K562 (cell line): Measurements from ENCODE around the gene TMPO. TPM values are rescaled to one million over a fixed set of nuclear protein-coding genes. Genes with fewer than 3 reads are reported as not detected.
A peak's percentile ranks its signal among the peaks of the same experiment; 100 is the strongest.
"Not testable (repeated sequence)": the region's sequence is repeated elsewhere in the genome, so short reads cannot be mapped to it uniquely, and the experiment has no call there.

Experiments
- ATAC-seq: fragments of 200-7000 bp; cut with Tn5 transposase; 3 replicates; pipeline ENCODE4 v1.9.1; 2020; ENCODE audit warnings: moderate library complexity
- BruUV-seq: library from RNA; stranded (reverse); fragments of 400-500 nt; replicated peaks from 2 replicates; lab custom pipeline; 2021; lab: Mats Ljungman, UMichigan
- CTCF ChIA-PET: fragments of 300-600 bp; formaldehyde crosslinking; extraction: SDS; loops from one replicate; lab custom pipeline; 2021; ENCODE audit warnings: low intra/inter-chr PET ratio; lab: Yijun Ruan, JAX
- POLR2A ChIA-PET: fragments of 300-600, 350-650 bp; sonication (Branson Sonifier 250); formaldehyde crosslinking; extraction: SDS; loops from one replicate; lab custom pipeline; 2021; ENCODE audit warnings: antibody characterized with exemption, inconsistent platforms; lab: Yijun Ruan, JAX
- DNase-seq, 4 experiments: peaks; one replicate each; pipeline versions ENCODE4 v3.0.0 to v3.0.0-alpha.2; 2011 to 2018; ENCODE audit warnings: low spot score in 3 of 4, mixed read lengths in 3 of 4; ENCODE audit errors: extremely low read depth in 1 of 4
- FAIRE-seq: peaks from 2 replicates; lab custom pipeline; 2011; peaks lifted over from hg19 to GRCh38; lab: Jason Lieb, UNC
- H2AFZ ChIP-seq: 2 replicates; pipeline ENCODE4 v1.6.0; 2011; ENCODE audit warnings: low read depth, low read length, control low read depth, inconsistent platforms
- H3K27ac ChIP-seq: fragments of 200-600 bp; 3 replicates; pipeline ENCODE4 v1.8.0; 2011; ENCODE audit warnings: low read depth, mild to moderate bottlenecking, control low read depth, inconsistent platforms, low read length, moderate library complexity, mixed read lengths; ENCODE audit errors: extremely low read depth
- H3K27me3 ChIP-seq, 2 experiments: fragments of 300-600 bp in 1 of 2; 2 replicates in 1 of 2; 3 replicates in 1 of 2; pipeline versions ENCODE4 v1.6.0 to v1.8.0; 2011; ENCODE audit warnings: inconsistent platforms in 2 of 2, low read length in 2 of 2, mild to moderate bottlenecking in 1 of 2, mixed read lengths in 1 of 2, moderate library complexity in 1 of 2; ENCODE audit not compliant: control insufficient read depth in 2 of 2, insufficient read depth in 2 of 2
- H3K36me3 ChIP-seq: fragments of 300-600 bp; 3 replicates; pipeline ENCODE4 v1.8.0; 2011; ENCODE audit warnings: mild to moderate bottlenecking, low read length, inconsistent platforms; ENCODE audit not compliant: control insufficient read depth, insufficient read depth
- H3K4me1 ChIP-seq, 2 experiments: fragments of 200-600 bp in 1 of 2; replicated peaks in 1 of 2; 2 replicates in 1 of 2; 3 replicates in 1 of 2; pipeline versions ENCODE4 v1.5.1 to v1.8.0; 2011; ENCODE audit warnings: inconsistent platforms in 2 of 2, low read length in 2 of 2, mild to moderate bottlenecking in 1 of 2, mixed read lengths in 1 of 2, moderate library complexity in 1 of 2; ENCODE audit not compliant: control insufficient read depth in 2 of 2, insufficient read depth in 2 of 2
- H3K4me2 ChIP-seq: 2 replicates; pipeline ENCODE4 v1.6.1; 2011; ENCODE audit warnings: low read length, control low read depth, inconsistent platforms, mixed read lengths; ENCODE audit not compliant: insufficient read depth
- H3K4me3 ChIP-seq: fragments of 200-600 bp; sonication (generic), shearing (Covaris generic); 2 replicates; pipeline ENCODE4 v1.5.1; 2016; ENCODE audit warnings: control low read depth, inconsistent platforms
- H3K79me2 ChIP-seq: fragments of 200-600 bp; 3 replicates; pipeline ENCODE4 v1.8.0; 2011; ENCODE audit warnings: low read length, inconsistent platforms; ENCODE audit not compliant: control insufficient read depth, insufficient read depth
- H3K9ac ChIP-seq, 2 experiments: 2 replicates each; pipeline versions ENCODE4 v1.6.0 to v1.6.1; 2011; ENCODE audit warnings: low read depth in 2 of 2, low read length in 2 of 2, control low read depth in 1 of 2, inconsistent platforms in 1 of 2, mild to moderate bottlenecking in 1 of 2, mixed read lengths in 1 of 2; ENCODE audit not compliant: insufficient read depth in 1 of 2
- H3K9me1 ChIP-seq: one replicate; pipeline ENCODE4 v1.6.0; 2011; ENCODE audit warnings: inconsistent platforms, mild to moderate bottlenecking, low read length, moderate library complexity; ENCODE audit not compliant: control insufficient read depth, insufficient read depth
- H3K9me3 ChIP-seq: replicated peaks from 2 replicates; pipeline ENCODE4 v1.5.1; 2011; ENCODE audit warnings: low read depth, low read length, inconsistent platforms; ENCODE audit not compliant: control insufficient read depth, insufficient read depth
- H4K20me1 ChIP-seq: replicated peaks from 2 replicates; pipeline ENCODE4 v1.6.1; 2011; ENCODE audit warnings: low read length, inconsistent platforms, mixed read lengths; ENCODE audit not compliant: control insufficient read depth, insufficient read depth
- BCOR ChIP-seq: fragments of 450-650 bp; IDR thresholded peaks from 2 replicates; pipeline ENCODE4 v1.6.1; 2016
- KDM1A ChIP-seq, 2 experiments: fragments of 450-650 bp; IDR thresholded peaks; 2 replicates each; pipeline ENCODE4 v1.6.1; 2016; ENCODE audit warnings: mild to moderate bottlenecking in 2 of 2
- POLR2A ChIP-seq: fragments of 450-650 bp; conservative IDR thresholded peaks from 2 replicates; pipeline ENCODE4 v1.6.1; 2016
- SNIP1 ChIP-seq: fragments of 450-650 bp; IDR thresholded peaks from 2 replicates; pipeline ENCODE4 v1.7.1; 2017; ENCODE audit warnings: low read depth, mild to moderate bottlenecking
- TARDBP ChIP-seq: fragments of 450-650 bp; IDR thresholded peaks from 2 replicates; pipeline ENCODE4 v1.6.1; 2016
- TEAD2 ChIP-seq: fragments of 450-650 bp; IDR thresholded peaks from 2 replicates; pipeline ENCODE4 v1.6.1; 2016; ENCODE audit warnings: missing genetic modification characterization, control low read depth, missing compliant biosample characterization
- ZBTB12 ChIP-seq: fragments of 250-450 bp; sonication (Bioruptor Pico); IDR thresholded peaks from 2 replicates; pipeline ENCODE4 v1.4.0; 2020
- ZNF146 ChIP-seq: IDR thresholded peaks from one replicate; pipeline ENCODE4 v1.6.1; 2018; ENCODE audit warnings: missing compliant biosample characterization; ENCODE audit not compliant: unreplicated experiment
- ZNF644 ChIP-seq: fragments of 200-800 bp; sonication (Bioruptor generic); IDR thresholded peaks from 2 replicates; pipeline ENCODE4 v1.6.1; 2016; ENCODE audit warnings: low read depth, missing genetic modification characterization, missing compliant biosample characterization
- WGBS: fragments of 100-300 bp; shearing (Covaris generic); methylation state at CpG from one replicate; pipeline ENCODE4 v1.1.6; 2016; ENCODE audit warnings: low coverage, mixed read lengths; ENCODE audit not compliant: insufficient coverage; ENCODE audit errors: missing lambda C conversion rate; 5-methylcytosine and 5-hydroxymethylcytosine counted together
- in situ Hi-C: fragments of 300-500 bp; cut with MboI; formaldehyde crosslinking; loops from 4 replicates; pipeline ENCODE4 v1.15.0; 2018; ENCODE audit warnings: inconsistent platforms, mixed read lengths
- intact Hi-C: fragments of 100-400 bp; cut with micrococcal nuclease; formaldehyde crosslinking; loops from 2 replicates; pipeline ENCODE4 v1.14.2; 2022
- polyA plus RNA-seq, 8 experiments: library from polyadenylated mRNA; depleted of rRNA in 4 of 8; stranded (reverse) in 5 of 8; unstranded in 3 of 8; fragments of >200 nt; fragmentation: Nextera tagmentation in 2 of 8; fragmentation: Illumina TruSeq in 1 of 8; extraction: Ambion mirVana in 2 of 8; extraction: Trizol in 1 of 8; gene quantifications; 2 replicates each; pipeline versions ENCODE4 v1.2.1 to v1.2.3, GENCODE V29; 2011 to 2014; ENCODE audit warnings: inconsistent platforms in 1 of 8, missing spikeins in 1 of 8
- total RNA-seq, 7 experiments: library from RNA; depleted of rRNA in 6 of 7; stranded (reverse); fragments of >200 nt in 6 of 7; fragmentation: Illumina TruSeq in 2 of 7; extraction: Trizol in 2 of 7; gene quantifications; 2 replicates each; pipeline versions ENCODE4 v1.2.1 to v1.2.3, GENCODE V29; 2011 to 2021; ENCODE audit warnings: low replicate concordance in 1 of 7
- TF ChIP-seq, protein P1 (sequence below), 2 experiments: fragments of 150-350 bp in 1 of 2; IDR thresholded peaks; 2 replicates each; pipeline ENCODE4 v1.6.1; 2012 to 2016; ENCODE audit warnings: low read depth in 2 of 2, low read length in 2 of 2, mild to moderate bottlenecking in 1 of 2, moderate library complexity in 1 of 2
- TF ChIP-seq, protein P2 (sequence below): sonication (generic); formaldehyde crosslinking; IDR thresholded peaks from 2 replicates; pipeline ENCODE4 v1.5.0; 2020; ENCODE audit warnings: missing genetic modification reagents

Gene TMPO
- total and polyA plus RNA-seq, 9 of the 15 experiments (the other 6 are each of a cell fraction or from before 2014, with no cell fraction given) = 62.1 to 263 (median 182) TPM

GRCh38 chr12:98576795-98577194 is 61.4 kb downstream of the TMPO start:
- H3K79me2 ChIP-seq, H4K20me1 ChIP-seq, H3K27ac ChIP-seq, H3K4me3 ChIP-seq, H3K9me1 ChIP-seq, H3K4me2 ChIP-seq, ATAC-seq, CTCF ChIA-PET, H3K36me3 ChIP-seq, H3K9ac ChIP-seq, DNase-seq, BruUV-seq: not testable (repeated sequence)
- POLR2A ChIA-PET = interaction anchor here (1.0 to 3.0 kb wide), 2 partner anchors 11 to 17 kb away, joined by 5 to 22 read pairs; partner anchors contain the start of gene SLC25A3
- WGBS = 57% methylated on average over 2 of the region's 2 CpGs
- H3K4me1 ChIP-seq = peaks cover 4 to 15% of the 10 kb centered on the region in 2 experiments; a peak in 3 of 5 replicates
- TF ChIP-seq BCOR (peak; percentile 76), KDM1A (IDR thresholded peaks at IDR 0.05) (peak; percentile 34 to 55; a peak in 3 of 4 replicates), ZNF146 (peak; percentile 21)
- TF ChIP-seq, all 486 proteins: peak for 3; not testable (repeated sequence) for 483
- H3K9me3 ChIP-seq, intact Hi-C loops, in situ Hi-C loops, H3K27me3 ChIP-seq, FAIRE-seq, H2AFZ ChIP-seq: not testable (repeated sequence)

DNA sequence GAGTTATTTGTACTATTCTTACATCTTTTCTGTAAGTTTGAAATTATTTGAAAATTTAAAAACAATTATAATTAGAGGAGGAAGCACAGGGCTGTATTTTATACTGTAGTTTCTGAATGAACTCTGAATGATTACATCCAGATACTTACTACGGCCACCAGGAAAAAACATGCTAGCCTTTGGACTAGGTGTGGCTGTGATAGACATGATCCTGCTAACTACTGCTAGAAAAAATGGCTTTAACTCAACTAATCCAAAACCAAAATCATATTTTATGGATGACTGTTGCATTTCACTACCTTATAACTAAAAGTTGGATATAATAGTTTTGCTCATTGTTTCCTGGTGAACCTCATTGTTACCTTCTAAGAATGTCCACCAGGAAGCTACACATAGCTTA is 63.0 kb downstream of the TMPO start:
- Histone ChIP-seq H3K27ac (peak overlapping the region; percentile 59), H3K79me2 (no peaks in the 10 kb centered on the region), H3K9me3 (no peaks in the 10 kb centered on the region), H3K9me1 (no peaks in the 10 kb centered on the region), H3K9ac (peak overlapping the region in 1 of 2 experiments; percentile 29; a peak in 1 of 4 replicates), H3K27me3 (no peaks in the 10 kb centered on the region), H3K36me3 (no peaks in the 10 kb centered on the region), H2AFZ (peak overlapping the region; percentile 73), H3K4me3 (no peak overlapping the region), H3K4me2 (peak overlapping the region; percentile 55; the same call in 1 of the 2 replicates), H4K20me1 (no peaks in the 10 kb centered on the region), H3K4me1 (peaks cover 4 to 15% of the 10 kb centered on the region in 2 experiments; a peak in 3 of 5 replicates)
- FAIRE-seq (no peak), DNase-seq (no peak), ATAC-seq (peak; percentile 60)
- intact Hi-C loops (no loop called here), in situ Hi-C loops (no loop called here)
- POLR2A ChIA-PET = interaction anchor here (0.6 to 3.0 kb wide), 6 partner anchors 11 to 418 kb away, joined by 3 to 22 read pairs (median 3); partner anchors contain the start of gene SLC25A3
- BruUV-seq = no TSS peak
- CTCF ChIA-PET = no interaction called here
- 33% methylated on average over 1 of the region's 1 CpG for WGBS
- no peak for TF ChIP-seq POLR2A
- TF ChIP-seq TEAD2 (tag) = no peak
- TF ChIP-seq ZBTB12 (CRISPR knock-in tag) = no peak
- no peak for TF ChIP-seq TARDBP
- no peak for TF ChIP-seq ZNF644
- TF ChIP-seq, protein P1, sequence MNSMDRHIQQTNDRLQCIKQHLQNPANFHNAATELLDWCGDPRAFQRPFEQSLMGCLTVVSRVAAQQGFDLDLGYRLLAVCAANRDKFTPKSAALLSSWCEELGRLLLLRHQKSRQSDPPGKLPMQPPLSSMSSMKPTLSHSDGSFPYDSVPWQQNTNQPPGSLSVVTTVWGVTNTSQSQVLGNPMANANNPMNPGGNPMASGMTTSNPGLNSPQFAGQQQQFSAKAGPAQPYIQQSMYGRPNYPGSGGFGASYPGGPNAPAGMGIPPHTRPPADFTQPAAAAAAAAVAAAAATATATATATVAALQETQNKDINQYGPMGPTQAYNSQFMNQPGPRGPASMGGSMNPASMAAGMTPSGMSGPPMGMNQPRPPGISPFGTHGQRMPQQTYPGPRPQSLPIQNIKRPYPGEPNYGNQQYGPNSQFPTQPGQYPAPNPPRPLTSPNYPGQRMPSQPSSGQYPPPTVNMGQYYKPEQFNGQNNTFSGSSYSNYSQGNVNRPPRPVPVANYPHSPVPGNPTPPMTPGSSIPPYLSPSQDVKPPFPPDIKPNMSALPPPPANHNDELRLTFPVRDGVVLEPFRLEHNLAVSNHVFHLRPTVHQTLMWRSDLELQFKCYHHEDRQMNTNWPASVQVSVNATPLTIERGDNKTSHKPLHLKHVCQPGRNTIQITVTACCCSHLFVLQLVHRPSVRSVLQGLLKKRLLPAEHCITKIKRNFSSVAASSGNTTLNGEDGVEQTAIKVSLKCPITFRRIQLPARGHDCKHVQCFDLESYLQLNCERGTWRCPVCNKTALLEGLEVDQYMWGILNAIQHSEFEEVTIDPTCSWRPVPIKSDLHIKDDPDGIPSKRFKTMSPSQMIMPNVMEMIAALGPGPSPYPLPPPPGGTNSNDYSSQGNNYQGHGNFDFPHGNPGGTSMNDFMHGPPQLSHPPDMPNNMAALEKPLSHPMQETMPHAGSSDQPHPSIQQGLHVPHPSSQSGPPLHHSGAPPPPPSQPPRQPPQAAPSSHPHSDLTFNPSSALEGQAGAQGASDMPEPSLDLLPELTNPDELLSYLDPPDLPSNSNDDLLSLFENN (IDR thresholded peaks at IDR 0.05; ENCODE audit: low read depth in 2 of 2, low read length in 2 of 2) = 0 out of 4 replicates have a peak, but pooled peaks of 1 of the 2 experiments have one; percentile 10
- TF ChIP-seq, protein P2, sequence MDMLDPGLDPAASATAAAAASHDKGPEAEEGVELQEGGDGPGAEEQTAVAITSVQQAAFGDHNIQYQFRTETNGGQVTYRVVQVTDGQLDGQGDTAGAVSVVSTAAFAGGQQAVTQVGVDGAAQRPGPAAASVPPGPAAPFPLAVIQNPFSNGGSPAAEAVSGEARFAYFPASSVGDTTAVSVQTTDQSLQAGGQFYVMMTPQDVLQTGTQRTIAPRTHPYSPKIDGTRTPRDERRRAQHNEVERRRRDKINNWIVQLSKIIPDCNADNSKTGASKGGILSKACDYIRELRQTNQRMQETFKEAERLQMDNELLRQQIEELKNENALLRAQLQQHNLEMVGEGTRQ (CRISPR knock-in tag) = no peak
- no peak for TF ChIP-seq SNIP1
